GM12864 (cell line): ENCODE data around the gene TMEM86B.

Experiments used
- DNase-seq: peaks from one replicate; pipeline ENCODE4 v3.0.0-alpha.2; 2011; ENCODE audit warnings: low read depth
- H3K4me3 ChIP-seq: 2 replicates; pipeline ENCODE4 v1.5.1; 2011; ENCODE audit warnings: mild to moderate bottlenecking, low read depth, low read length, control low read depth
- CTCF ChIP-seq: IDR thresholded peaks from 2 replicates; pipeline ENCODE4 v1.5.1; 2011; ENCODE audit warnings: low read depth, mild to moderate bottlenecking, moderate library complexity, low read length, control low read depth, inconsistent platforms; ENCODE audit errors: missing control alignments

TMEM86B gene

GRCh38 chr19:55228403-55229031 is at the start of gene TMEM86B:
TSS of gene TMEM86B (minus strand) at chr19:55228763. CDS start at chr19:55228741, 22 bp downstream.
- H3K4me3 ChIP-seq = no peak within 1 kb of the TSS
- no peak for TF ChIP-seq CTCF
- no peak for DNase-seq

GRCh38 chr19:55277494-55277893 is 48.9 kb upstream of the TMEM86B start:
- DNase-seq = no peak
- TF ChIP-seq CTCF = no peak
- no peak overlapping the region for H3K4me3 ChIP-seq

DNA sequence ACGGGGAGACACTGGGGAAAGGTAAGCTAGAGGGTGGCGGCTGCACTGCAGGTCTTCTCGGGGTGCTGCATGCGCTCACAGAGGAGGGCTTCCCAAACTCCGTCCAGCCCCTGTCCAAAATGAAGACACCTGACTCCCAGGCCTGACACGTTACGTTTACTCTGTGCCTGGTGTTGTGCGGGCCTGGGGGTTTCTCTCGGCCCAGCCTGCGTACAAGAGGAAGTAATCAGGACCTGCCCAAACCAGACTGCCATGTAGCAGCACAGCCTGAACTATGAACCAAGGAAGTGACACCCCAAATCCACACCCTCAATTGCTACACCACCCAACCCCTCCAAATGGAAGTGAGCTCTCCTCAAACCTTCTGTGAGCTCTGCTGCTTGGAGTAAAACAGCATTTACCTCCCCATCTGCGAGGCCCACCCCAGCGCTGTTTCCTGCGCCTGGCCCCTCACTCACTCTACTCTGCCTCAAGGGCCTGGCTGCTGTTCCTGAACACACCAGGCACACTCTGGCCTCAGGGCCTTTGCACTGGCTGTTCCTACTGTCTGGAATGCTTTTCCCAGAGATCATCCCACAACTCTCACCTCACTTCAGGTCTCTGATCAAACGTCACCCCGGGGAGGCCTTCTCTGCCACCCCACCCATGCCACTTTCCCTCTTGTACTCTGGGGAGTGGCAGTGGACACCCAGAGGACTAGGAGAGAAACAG is 48.3 kb upstream of the TMEM86B start:
- no peak for TF ChIP-seq CTCF
- DNase-seq = no peak

GRCh38 chr19:55275851-55276719 is 47.5 kb upstream of the TMEM86B start:
- H3K4me3 ChIP-seq = no peak overlapping the region
- DNase-seq = peak; percentile 68

More for the DNA sequence above, 48.3 kb upstream of the TMEM86B start:
- H3K4me3 ChIP-seq = peak overlapping the region; percentile 11; the same call in 1 of the 2 replicates

GRCh38 chr19:55273978-55274707 is 45.6 kb upstream of the TMEM86B start:
- no peak for TF ChIP-seq CTCF
- H3K4me3 ChIP-seq = no peak overlapping the region
- no peak for DNase-seq

More at GRCh38 chr19:55275851-55276719, 47.5 kb upstream of the TMEM86B start:
- TF ChIP-seq CTCF = no peak

DNA sequence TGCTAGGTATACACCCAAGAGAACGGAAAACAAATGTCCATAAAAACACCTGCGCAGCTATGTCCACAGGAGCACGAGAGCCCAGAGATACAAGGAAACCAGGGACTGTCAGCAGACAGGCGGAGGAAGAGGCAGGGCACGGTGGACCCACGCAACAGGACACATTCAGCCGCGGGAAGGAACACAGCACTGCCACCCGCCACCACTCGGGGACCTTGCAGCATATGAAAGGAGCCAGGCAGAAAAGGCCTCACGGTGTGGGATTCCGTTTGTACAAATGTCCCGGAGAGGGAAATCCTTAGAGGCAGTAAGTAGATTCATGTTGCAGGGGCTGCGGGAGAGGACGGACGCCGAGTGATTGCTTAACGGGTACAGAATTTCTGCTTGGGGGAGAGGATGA is 43.6 kb upstream of the TMEM86B start:
- TF ChIP-seq CTCF = no peak
- H3K4me3 ChIP-seq = no peak overlapping the region
- no peak for DNase-seq
